Upper lobe of left lung (tissue), 4 donors: ENCODE measurements around the gene USP47.

Experiments used
- EP300 ChIP-seq, 4 donors: sonication (generic); formaldehyde crosslinking; IDR thresholded peaks; one replicate each; pipeline ENCODE4 v1.5.1; 2017; ENCODE audit warnings: antibody characterized with exemption in 4 of 4, control low read depth in 2 of 4
- POLR2A ChIP-seq, 4 donors: fragments of 450-650 bp; IDR thresholded peaks; one replicate each; pipeline ENCODE4 v1.5.1; 2016 to 2017; ENCODE audit warnings: antibody characterized with exemption in 4 of 4, mild to moderate bottlenecking in 2 of 4
- POLR2AphosphoS5 ChIP-seq, 2 donors: sonication (generic); formaldehyde crosslinking; IDR thresholded peaks; one replicate each; pipeline ENCODE4 v1.5.1; 2017; ENCODE audit warnings: antibody characterized with exemption in 2 of 2
- TF ChIP-seq, protein P1 (sequence below), 6 experiments: fragments of 450-650 bp in 4 of 6; fragments of 200-600 bp in 2 of 6; sonication (generic) in 2 of 6; IDR thresholded peaks; one replicate each; pipeline ENCODE4 v1.5.1; 2016 to 2019; ENCODE audit warnings: antibody characterized with exemption in 6 of 6

DNA sequence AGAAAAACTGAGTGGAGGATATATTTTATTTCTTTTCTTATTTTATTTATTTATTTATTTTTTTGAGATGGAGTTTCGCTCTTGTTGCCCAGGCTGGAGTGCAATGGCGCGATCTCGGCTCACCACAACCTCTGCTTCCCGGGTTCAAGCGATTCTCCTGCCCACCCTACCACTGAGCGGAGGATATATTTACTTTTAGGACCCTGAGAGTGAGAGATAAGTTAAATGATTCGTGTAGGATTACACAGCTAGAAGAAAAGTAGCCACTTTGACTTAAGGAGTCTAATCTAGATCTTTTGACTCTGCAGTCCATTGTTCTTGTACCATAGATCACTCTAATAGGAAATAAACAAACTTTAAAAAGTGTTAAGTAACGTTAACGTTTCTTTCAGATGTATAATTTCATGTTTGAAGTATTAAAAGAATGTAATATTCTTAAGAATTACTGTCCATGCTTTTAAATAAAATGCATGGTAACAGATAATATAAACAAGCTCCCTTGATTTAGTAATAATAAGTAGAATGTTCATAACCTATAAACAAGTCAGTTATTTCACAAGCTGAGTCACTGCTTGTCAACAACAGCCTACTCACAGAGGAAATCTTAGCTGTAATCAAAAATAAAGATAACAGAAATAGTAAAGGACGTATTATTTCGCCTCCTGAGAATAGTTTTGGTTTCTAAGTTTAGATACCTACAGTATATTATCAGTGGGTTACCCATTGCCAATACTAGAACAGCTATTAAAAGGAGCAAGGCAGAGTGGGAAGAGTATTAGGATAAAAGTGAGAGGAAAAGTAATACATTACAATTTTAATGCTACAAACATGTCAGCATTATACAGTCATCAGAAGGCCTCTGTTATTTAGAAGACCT is 18.6 kb downstream of the USP47 start:
- TF ChIP-seq, protein P1, sequence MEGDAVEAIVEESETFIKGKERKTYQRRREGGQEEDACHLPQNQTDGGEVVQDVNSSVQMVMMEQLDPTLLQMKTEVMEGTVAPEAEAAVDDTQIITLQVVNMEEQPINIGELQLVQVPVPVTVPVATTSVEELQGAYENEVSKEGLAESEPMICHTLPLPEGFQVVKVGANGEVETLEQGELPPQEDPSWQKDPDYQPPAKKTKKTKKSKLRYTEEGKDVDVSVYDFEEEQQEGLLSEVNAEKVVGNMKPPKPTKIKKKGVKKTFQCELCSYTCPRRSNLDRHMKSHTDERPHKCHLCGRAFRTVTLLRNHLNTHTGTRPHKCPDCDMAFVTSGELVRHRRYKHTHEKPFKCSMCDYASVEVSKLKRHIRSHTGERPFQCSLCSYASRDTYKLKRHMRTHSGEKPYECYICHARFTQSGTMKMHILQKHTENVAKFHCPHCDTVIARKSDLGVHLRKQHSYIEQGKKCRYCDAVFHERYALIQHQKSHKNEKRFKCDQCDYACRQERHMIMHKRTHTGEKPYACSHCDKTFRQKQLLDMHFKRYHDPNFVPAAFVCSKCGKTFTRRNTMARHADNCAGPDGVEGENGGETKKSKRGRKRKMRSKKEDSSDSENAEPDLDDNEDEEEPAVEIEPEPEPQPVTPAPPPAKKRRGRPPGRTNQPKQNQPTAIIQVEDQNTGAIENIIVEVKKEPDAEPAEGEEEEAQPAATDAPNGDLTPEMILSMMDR (IDR thresholded peaks at IDR 0.05) = no peak
- TF ChIP-seq POLR2AphosphoS5 (IDR thresholded peaks at IDR 0.05) (no peak), POLR2A (IDR thresholded peaks at IDR 0.05) (no peak), EP300 (IDR thresholded peaks at IDR 0.05) (no peak)
